T-helper 1 cell (primary cell): ENCODE results near the gene SPOP.
A peak's percentile ranks its signal among the peaks of the same experiment; 100 is the strongest.
"Not testable (repeated sequence)": the region's sequence is repeated elsewhere in the genome, so short reads cannot be mapped to it uniquely, and the experiment has no call there.

ENCODE experiments used
- DNase-seq, 5 donors: peaks; one replicate each; pipeline ENCODE4 v3.0.0-alpha.2; 2012 to 2020
- total RNA-seq, 4 donors: gene quantifications; one replicate each; lab custom pipeline; 2026; lab: John Stamatoyannopoulos, UW

The SPOP gene
- 53.0 to 71.5 (median 69.4) reads per million in 4 donors for total RNA-seq

DNA sequence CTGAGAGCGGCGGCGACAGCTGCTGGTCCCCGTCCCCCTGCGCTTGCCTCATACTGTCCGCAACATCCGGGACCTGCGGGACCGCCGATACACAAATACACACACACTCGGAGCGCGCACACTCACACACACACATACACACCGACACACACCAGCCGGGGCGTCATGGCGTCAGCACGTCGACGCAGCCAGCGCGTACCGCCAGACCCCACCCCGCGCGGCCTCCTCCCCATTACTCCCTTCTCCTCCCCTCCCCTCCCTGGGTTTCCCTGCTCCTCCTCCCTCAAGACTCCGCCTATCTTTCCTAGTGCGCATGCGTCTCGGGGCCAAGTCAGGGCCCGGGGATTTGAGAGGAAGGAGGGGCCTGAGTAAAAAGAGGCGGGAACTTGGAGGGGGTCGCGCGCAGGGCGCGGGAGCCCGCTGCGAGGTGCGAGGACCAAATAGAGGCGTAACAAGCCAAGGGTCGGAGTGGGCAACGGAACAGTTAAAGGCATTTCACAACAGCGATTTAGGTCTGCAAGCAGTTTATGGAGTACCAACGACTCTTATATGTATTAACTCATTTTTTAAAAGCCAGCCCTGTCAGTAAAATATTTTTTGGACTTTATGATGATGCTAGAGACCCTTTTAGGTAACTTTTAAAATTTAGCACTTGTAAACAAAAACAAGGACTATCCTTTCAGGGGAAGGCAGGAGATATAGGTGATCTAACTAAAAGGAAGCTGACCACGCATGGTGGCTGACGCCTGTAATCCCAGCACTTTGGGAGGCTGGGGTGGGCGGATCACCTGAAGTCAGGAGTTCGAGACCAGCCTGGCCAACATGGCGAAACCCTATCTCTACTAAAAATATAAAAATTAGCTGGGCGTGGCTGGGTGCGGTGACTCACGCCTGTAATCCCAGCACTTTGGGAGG lies at the start of gene SPOP:
Gene SPOP, minus strand, starts transcription at position 165 of the 915 bp plus-strand sequence. CDS start 55,287 bp downstream, outside the sequence.
- DNase-seq: peak; percentile 99 to 100 (median 99)

DNA sequence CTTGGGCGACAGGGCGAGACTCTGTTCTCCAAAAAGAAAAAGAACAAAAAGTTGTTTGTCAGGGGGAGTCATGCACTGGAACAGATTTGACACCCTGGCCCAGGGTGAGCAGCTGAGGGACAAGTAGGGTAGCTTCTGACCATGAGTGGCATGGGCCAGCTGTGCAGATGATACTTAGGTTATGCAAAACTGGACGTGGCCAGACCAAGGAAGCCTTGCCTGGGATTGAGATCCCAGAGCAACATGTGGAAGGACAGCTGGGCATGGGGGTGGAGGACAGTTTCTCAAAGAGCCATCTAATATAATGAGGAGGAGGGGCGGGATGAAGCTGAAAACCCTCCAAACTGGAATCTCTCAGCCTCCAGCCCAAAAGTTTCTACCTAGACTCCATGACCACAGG lies 49.5 kb upstream of the SPOP start:
- no peak for DNase-seq

DNA sequence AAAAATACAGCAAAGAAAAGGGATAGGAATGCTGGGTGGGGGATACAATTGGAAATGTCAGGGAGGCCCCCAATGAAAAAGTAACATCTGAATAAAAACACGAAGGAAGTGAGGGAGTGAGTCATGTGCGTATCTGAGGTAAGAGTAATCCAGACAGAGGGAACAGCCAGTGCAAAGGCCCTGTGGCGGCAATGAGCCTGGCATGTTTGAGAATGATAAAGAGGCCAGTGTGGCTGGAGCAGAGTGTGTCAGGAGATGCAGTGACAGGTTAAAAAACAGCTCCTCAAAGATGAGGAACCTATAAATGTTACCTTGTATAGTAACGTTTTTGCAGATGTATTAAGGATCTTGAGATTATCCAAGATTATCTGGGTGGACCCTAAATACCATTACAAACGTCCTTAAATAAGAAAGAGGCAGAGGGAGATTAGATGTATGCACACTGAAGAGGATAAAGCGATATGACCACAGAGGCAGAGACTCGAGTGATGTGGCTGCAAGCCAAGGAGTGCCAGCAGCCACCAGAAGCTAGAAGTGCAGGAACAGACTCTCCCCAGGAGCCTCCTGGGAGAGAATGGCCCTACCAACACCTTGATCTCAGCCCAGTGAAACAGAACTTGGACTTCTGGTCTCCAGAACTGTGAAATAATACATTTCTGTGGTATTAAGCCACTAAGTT lies 47.7 kb upstream of the SPOP start:
- no peak for DNase-seq

DNA sequence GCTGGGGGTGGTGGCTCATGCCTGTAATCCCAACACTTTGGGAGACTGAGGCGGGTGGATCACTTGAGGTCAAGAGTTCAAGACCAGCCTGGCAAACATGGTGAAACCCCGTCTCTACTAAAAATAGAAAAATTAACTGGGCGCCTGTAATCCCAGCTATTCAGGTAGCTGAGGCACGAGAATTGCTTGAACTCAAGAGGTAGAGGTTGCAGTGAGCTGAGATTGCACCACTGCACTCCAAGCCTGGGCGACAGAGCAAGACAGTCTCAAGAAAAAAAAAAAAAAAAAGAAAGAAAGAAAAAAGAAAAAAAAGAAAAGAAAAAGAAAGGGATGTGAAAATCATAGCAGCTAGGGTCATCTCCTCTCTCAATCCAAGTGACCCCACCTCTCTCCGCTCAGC lies 46.7 kb upstream of the SPOP start:
- DNase-seq: not testable (repeated sequence)

DNA sequence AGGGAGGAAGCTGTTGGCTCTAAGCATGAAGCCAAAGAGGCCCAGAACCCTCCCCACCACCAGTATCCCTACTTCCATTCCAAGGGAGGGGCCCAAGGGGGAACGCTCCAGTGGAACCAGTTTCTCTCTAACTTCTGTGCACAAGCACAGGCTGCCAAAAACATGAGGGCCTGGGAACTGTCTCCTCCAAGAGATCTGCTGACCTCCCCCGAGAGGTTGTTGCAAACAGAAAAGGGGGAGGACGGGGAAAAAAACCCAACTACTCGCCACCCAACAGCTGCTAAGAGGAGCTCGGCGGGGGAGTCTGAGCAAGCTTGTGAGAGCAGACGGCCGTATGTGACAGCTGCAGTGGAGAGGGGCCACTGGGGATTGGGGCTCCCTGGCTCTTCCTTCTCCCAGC lies 45.5 kb upstream of the SPOP start:
- no peak for DNase-seq

DNA sequence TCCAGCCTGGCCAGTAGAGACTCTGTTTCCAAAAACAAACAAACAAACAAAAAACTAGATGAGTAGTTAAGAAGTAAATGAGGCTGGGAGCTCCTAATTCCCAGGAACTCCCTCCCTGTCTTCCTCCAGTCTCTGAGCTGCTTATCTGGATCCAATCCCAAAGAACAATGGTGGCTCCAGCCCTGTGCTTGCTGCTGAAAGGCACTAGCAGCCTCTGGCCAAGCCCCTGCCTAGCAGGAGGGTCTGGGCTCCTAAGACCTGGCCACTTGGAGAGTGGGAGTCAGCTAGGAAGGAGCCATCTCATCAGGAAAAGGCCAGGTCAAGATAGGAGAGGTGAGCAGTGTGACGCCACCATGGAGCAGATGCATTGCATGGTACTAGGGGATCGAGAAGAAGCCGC lies 44.2 kb upstream of the SPOP start:
- no peak for DNase-seq

DNA sequence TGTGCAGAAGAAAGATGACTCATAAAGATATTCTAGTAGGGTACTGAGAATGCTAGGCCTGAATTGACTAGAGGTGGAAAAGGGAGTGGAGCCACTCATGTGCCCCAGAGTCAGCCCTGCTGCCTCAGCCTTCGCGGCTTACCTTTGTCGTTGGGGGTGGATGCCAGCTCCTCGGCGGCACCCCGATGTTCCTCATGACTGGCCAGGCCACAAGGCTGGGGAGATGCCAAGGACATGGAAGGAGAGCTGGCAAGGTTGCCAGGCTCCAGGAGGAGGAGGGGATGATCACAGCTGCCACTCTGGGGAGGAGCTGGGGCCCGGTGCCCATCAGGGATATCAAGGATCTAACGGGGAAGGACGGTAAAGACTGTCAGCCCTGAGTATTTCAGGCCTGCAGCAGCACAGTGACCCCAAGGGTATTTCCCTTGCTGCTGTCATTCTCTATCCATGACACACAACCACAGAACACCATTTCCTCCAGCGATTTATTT lies 39.5 kb upstream of the SPOP start:
- peak in 1 of 5 donors; percentile 62 for DNase-seq

DNA sequence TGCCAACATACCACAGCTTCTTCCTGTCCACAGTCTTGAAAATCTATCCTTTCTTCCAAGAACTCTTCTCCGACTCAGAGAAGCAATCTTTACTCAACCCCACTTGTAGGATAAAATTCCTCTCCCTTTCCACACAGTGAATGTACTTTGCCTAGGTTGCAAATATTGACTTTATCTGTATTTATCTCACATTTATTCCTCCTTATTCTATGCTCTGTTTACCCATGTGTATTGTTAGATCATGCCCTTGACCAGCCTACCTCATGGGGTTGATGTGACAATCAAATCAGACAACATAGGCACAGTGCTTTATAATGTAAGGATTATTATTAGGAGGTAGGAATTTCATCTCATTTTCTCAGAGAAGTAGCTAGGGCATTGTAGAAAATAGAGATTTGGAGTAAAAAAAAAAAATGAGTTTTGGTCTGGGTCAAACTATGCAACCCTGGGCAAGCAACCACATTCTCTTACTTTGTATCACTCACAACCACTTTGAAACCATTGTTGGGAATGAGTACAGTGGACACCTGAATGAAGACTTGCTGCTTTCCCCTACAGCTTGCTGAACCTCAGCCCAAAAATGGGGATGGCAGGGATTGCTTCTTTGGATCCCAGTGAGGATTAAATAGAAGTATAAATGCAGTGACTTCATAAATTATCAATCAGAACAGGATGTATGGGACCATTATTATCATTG lies 38.9 kb upstream of the SPOP start:
- no peak for DNase-seq

DNA sequence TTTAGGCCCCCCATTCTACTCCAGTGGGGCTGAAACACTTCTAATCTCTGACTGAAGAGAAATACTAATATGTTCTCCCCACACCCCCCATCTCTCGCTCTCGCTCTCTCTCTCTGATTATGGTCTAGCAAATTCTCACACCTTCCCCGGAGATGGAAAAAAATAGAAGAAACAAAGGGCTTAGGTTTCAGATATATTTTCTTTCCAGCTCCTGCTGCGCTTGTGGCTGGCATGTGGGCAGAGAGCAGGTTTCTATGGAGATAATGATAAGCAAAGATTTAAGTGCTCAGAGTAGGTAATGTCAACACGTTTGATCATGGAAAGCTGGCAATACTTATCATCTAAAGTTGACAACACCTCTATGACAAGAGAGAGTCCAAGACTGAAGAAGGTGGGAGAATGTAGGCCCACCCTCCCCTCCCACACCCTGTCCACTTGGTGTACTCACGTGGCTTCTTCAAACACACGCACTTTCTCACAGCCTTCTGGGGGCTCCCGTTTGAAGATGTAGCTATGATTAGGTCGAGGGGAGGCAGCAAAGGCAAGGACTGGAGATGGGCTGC lies 37.9 kb upstream of the SPOP start:
- DNase-seq: peak; percentile 20 to 57 (median 49)

DNA sequence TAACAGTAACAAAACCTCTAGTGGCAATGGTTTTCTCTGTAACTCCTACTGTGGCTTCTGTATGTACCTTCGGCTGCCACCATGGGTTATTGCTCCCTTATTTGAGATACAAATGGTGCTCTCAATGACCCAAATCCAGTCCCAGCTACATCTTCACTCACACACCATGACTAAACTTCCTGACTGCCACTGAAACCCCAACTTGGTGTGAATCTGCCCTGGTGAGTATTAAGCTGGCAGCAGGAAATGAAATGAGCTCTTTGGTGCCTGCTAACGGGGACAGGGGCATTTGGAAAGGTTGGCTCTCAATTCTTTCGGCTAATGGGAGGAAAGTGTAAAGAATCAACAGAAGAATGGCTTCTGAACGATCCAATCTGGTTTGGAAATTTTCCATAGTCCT lies 37.3 kb upstream of the SPOP start:
- DNase-seq: peak in 2 of 5 donors; percentile 12 to 72

DNA sequence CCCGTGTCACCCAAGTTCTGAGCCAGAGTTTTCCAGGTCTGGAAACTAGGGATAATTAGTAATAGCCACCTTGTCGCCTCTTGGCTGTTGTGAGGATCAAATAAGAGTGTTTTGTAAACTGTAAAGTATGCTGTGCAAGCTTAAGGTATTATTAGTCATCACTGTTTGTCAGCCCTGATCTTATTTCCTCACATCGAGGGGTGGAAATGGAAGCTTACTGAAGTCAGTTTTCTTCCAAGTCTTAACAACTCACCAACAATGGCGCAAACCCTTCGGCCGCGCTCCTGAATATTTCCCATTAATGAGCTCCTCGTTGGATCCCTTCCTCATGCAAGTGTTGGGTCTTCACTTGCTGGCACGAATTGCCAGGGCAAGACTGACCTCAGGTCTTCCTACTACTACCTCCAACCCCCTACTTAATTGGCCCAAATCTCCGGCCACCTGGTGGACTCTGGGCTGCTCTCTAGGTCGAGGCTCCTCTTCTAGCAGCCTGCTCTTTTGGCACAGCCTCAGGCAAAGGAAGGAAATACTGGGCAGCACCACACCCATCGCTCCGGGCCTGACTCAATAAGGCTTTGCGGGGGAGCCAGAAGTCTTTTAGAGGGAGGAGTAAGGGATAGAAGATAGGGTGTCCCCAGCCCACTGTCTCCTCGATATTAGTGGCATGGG lies 30.8 kb upstream of the SPOP start:
- DNase-seq: peak in 1 of 5 donors; percentile 16

DNA sequence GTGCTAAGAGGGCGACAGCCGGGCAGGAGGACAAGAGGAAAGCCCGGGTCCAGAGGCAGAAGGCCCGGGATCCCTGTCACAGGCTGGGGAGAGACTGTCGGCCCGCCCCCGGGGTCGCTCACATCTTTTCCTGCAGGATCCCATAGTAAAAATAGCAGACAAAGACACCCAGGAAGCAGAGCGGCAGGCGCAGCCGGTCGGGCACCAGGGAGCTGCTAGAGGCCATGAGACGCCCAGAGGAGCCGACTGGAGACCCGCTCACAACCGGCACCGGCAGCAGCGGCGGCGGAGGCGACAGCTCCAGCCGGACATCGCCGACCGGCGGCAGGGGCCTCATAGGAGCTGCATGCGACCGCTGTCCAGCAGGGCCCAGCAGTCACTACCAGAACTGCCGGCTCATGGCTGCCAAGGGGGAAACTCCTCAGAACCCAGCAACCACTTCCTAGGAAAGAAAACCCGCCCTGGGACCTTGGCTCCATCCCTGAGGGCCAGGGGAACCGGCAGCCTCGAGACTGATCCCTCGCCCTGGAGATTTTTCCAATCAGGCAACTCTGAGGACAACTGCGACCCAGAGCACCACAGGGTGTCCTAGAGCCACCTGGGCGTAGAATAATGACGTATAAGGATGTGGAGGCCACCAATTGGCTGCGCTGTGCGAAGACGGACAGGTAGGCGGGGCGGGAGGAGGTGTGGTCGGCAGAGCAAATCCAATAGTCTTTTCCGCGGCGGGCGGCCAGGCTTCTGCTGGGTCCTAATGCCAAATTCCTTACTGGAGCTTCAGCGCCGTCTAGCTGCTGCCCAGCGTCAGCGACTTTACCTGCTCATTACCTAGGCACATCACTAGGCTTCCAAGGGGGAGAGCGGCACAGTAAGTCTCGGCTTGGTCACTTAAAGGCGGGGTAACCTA lies 30.0 kb upstream of the SPOP start, which contains the start of gene SLC35B1:
Gene SLC35B1, minus strand, starts transcription at position 357 of the 907 bp plus-strand sequence. Its CDS starts 131 bp downstream, at position 226.
- DNase-seq: peak; percentile 94 to 99 (median 97)

DNA sequence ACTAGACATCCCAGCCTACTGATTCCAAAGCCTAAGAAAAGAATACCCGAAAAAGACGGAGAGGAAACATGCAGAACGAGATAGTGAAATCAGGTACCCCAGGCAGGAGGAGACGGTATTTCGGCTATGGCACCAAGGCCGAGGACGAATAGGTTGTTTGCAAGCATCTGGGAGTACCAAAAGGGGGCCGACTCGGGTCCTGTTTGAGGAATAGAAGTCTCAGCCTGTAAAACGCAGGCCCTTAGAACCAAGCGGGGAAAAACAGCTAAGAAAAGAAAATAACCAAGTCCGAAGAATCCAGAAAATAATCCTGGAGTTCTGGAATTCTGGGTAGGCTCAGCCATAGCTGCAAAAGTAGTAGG lies 29.3 kb upstream of the SPOP start:
- peak in 3 of 5 donors; percentile 18 to 31 (median 29) for DNase-seq

DNA sequence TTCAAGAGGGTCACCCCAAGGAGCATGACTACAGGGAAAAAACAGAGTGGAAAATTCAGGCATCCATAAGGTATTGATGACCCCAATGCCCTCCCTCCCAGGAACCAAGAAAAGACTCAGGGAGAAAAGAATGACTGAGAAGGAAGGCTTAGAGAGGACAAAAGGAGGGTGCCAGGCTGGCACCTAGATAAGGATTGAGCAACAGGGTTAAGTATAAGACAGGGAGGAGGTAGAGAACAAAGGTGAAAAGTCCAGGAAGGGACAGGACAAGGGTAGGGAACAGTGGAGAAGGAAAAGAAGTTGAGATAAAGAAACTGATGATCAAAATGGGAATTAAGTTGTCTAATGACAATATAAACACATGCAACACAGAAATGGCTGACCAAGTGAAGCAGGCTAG lies 27.4 kb upstream of the SPOP start:
- no peak for DNase-seq

DNA sequence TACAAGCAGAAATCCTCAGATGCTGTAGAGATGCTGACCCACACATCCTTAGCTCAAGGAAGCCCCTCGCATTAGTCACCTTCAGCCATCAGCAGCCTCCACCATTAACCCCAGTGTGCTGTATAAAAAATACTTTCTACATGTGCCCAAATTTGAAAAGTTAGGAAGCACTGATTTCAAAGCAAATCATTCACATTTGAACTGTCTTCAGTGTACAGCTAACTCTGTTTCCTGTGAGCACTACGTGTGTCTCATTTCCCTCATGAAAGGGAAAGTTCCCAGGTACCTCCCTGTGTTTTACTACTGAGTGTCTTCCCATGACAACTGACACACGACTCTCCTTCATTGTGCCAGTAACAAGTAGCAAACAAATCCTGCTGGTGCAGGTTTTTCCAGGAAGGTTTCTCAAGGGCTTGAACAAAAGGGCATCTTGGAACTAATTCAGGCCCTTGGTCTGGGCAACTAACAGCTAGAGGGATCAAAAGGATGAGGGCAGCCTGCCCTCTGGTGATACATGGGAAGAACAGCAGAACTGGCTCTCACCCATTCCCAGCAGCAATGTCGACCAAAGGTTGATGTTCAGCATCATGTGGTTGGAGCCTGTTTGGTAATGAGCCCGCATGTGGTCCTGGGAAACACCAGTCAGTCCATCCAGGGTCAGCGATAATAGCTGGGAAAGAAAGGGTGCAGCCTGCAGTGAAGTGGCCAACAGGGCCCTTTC lies 25.8 kb upstream of the SPOP start:
- peak in 1 of 5 donors; percentile 35 for DNase-seq

DNA sequence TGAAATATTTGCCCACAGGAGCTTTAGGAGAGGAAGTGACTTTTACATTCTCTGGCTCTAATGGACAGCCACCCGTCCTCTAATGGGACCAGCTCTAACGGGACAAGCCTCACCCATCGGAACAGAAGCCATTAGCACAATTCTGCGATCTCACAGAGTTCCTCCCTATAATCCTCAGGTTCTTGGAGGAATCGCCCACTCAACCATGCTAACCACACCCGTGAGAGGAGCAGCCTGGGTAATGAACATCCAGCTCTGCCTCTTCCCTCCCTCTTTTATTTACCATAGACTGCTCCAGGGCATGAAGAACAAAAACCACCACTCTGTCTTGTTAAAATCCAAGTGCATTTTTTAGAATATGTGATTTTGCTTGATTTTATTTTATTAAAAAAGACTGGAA lies 23.1 kb upstream of the SPOP start:
- DNase-seq: no peak

DNA sequence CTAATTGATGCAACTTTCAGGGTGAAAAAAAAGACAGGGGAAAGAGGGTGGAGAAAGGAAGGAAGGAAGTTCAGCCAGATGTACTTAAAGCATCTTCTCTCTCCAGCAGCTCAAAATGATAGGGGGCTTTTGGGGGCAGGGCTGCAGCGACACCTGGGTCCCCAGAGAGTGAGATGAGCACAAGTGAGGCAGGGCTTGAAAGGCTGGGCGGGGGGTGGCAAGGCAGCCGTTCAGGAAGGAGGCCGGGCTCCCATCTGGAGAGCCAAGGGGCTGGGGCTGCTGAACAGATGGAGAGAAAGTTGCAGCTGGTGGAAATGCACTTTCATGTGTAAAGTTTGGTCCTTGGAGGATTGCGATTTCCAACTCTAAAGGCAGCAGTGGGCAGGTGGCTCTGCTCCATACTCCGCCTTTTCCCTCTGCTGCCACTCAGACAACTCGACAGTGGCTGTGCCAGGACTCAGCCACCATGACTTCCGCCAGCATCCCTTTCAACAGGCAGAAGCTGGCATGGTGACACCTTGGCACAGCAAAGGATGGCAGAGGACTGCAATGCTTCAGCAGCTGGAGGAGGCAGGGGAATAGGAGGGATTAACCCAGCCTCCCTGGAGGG lies 22.2 kb upstream of the SPOP start:
- no peak for DNase-seq

DNA sequence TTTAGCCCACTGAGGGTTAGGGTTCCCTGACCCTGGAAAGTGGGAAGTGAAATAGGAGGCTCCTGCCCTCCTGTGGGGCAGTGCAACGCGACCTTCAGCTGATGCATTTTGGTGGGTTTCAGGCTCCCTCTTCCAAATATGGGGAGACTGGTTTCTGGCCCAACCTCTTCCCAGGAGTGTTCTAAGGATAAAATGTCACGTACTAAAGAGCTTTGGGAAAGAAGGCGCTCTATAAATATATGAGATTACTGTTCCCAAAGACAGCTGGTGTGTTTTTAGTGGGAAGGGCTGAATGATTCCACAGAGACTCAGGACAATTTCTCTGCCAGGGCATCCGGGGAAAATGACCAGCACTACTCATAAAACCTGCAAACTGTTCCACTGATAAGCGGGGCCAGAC lies 20.1 kb upstream of the SPOP start:
- no peak for DNase-seq

DNA sequence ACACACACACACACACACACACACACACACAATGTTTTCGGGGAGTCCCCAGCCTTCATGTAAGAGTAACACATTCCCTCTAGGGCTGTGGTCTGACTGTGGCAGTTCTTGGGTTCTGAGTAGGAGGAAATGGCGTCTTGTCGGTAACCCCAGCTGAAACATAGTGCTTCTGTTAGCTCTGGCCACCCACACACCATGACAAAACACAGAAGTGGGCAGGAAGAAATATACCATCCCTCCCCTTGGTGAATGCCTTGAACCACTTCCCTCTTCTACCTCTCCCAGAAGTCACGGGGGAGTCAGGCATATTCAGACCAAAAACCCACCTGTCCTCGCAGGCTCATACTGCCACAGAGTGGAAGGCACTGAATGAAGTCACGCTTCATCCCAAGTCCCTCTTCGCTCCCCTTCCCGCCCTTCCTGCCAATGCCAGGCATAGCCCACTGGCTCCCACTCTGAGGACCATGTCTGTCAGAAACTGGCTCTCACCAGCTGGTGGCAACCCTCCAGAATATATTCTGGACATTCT lies 18.4 kb upstream of the SPOP start:
- peak in 2 of 5 donors; percentile 28 to 78 for DNase-seq
